Liver (tissue), 3 donors: ENCODE measurements around the gene TLR5.

Experiments
- HNF4A ChIP-seq, 2 donors: conservative IDR thresholded peaks; 2 replicates each; pipeline ENCODE4 v1.6.1; 2016; ENCODE audit warnings: antibody characterized with exemption in 2 of 2, mild to moderate bottlenecking in 2 of 2
- JUND ChIP-seq, 2 donors: IDR thresholded peaks; 2 replicates each; pipeline ENCODE4 v1.6.1; 2016; ENCODE audit warnings: antibody characterized with exemption in 2 of 2
- RAD21 ChIP-seq, 2 donors: IDR thresholded peaks; 2 replicates each; pipeline ENCODE4 v1.6.1; 2016; ENCODE audit warnings: antibody characterized with exemption in 2 of 2, mild to moderate bottlenecking in 2 of 2
- SP1 ChIP-seq: IDR thresholded peaks from 2 replicates; pipeline ENCODE4 v1.6.1; 2018; ENCODE audit warnings: antibody characterized with exemption, mild to moderate bottlenecking
- TF ChIP-seq, protein P1 (sequence below): fragments of 150-350 bp; IDR thresholded peaks from 2 replicates; pipeline ENCODE4 v1.5.1; 2017; ENCODE audit warnings: improper control_type of control experiment, low read depth, low read length; ENCODE audit not compliant: missing input control
- TF ChIP-seq, protein P2 (sequence below): IDR thresholded peaks from 2 replicates; pipeline ENCODE4 v1.6.1; 2016; ENCODE audit warnings: antibody characterized with exemption
- TF ChIP-seq, protein P3 (sequence below): IDR thresholded peaks from 2 replicates; pipeline ENCODE4 v1.6.1; 2016; ENCODE audit warnings: antibody characterized with exemption
- TF ChIP-seq, protein P4 (sequence below): IDR thresholded peaks from 2 replicates; pipeline ENCODE4 v1.6.1; 2016; ENCODE audit warnings: antibody characterized with exemption, mild to moderate bottlenecking
- donor health status: healthy.
- donor health status: healthy.

DNA sequence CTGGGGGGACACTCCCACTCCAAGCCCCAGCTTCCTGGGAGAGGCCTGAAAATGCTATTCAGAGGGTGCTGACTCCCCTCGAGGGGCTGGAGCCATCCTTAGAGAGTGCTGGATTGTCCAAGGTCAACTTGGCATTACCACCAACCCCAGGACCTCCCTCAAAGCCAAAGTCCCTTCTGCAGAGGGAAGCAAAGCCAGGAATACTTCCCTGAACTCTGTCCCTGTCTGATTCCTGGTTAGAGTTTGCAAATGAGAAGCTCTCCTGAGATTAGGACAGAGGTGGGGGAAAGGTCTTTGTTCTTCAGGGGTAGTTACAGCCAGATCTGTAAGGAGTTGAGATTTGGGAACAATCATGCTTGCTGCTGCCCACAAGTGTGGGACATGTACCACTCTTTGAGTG, 45.3 kb downstream of the TLR5 start:
- TF ChIP-seq, protein P1, sequence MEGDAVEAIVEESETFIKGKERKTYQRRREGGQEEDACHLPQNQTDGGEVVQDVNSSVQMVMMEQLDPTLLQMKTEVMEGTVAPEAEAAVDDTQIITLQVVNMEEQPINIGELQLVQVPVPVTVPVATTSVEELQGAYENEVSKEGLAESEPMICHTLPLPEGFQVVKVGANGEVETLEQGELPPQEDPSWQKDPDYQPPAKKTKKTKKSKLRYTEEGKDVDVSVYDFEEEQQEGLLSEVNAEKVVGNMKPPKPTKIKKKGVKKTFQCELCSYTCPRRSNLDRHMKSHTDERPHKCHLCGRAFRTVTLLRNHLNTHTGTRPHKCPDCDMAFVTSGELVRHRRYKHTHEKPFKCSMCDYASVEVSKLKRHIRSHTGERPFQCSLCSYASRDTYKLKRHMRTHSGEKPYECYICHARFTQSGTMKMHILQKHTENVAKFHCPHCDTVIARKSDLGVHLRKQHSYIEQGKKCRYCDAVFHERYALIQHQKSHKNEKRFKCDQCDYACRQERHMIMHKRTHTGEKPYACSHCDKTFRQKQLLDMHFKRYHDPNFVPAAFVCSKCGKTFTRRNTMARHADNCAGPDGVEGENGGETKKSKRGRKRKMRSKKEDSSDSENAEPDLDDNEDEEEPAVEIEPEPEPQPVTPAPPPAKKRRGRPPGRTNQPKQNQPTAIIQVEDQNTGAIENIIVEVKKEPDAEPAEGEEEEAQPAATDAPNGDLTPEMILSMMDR, result no peak
- TF ChIP-seq RAD21 (IDR thresholded peaks at IDR 0.05) (no peak), HNF4A (conservative IDR thresholded peaks at IDR 0.05) (no peak), SP1 (no peak), JUND (IDR thresholded peaks at IDR 0.05) (no peak)
- TF ChIP-seq, protein P2, sequence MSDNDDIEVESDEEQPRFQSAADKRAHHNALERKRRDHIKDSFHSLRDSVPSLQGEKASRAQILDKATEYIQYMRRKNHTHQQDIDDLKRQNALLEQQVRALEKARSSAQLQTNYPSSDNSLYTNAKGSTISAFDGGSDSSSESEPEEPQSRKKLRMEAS, result no peak
- TF ChIP-seq, protein P3, sequence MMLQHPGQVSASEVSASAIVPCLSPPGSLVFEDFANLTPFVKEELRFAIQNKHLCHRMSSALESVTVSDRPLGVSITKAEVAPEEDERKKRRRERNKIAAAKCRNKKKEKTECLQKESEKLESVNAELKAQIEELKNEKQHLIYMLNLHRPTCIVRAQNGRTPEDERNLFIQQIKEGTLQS, result no peak
- TF ChIP-seq, protein P4, sequence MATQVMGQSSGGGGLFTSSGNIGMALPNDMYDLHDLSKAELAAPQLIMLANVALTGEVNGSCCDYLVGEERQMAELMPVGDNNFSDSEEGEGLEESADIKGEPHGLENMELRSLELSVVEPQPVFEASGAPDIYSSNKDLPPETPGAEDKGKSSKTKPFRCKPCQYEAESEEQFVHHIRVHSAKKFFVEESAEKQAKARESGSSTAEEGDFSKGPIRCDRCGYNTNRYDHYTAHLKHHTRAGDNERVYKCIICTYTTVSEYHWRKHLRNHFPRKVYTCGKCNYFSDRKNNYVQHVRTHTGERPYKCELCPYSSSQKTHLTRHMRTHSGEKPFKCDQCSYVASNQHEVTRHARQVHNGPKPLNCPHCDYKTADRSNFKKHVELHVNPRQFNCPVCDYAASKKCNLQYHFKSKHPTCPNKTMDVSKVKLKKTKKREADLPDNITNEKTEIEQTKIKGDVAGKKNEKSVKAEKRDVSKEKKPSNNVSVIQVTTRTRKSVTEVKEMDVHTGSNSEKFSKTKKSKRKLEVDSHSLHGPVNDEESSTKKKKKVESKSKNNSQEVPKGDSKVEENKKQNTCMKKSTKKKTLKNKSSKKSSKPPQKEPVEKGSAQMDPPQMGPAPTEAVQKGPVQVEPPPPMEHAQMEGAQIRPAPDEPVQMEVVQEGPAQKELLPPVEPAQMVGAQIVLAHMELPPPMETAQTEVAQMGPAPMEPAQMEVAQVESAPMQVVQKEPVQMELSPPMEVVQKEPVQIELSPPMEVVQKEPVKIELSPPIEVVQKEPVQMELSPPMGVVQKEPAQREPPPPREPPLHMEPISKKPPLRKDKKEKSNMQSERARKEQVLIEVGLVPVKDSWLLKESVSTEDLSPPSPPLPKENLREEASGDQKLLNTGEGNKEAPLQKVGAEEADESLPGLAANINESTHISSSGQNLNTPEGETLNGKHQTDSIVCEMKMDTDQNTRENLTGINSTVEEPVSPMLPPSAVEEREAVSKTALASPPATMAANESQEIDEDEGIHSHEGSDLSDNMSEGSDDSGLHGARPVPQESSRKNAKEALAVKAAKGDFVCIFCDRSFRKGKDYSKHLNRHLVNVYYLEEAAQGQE, result no peak
